Measurements from ENCODE around the gene COX6B2. TPM values are rescaled to one million over a fixed set of nuclear protein-coding genes. Genes with fewer than 3 reads are reported as not detected.

COX6B2 gene
- total RNA-seq, 1 donor from 2014 or later, result not detected

DNA sequence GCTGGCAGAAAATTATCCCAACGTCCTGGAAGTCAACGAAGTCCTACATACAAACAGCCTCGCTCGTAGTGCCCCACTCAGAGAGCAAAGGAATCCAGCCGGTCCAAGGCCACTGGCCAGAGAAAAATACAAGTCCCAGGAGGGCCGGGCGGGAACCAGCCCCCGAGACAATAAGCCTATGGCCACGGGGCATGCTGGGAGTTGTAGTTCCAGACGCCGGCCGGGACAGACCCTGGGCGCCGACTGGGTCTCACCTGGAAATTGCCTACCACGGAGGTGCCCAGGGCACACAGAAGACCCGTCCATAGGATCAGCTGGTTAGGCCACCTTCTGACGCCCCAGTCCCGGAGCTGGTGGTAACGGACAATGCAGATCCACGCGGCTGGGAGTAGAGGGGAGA, 34.7 kb downstream of the COX6B2 start:
- peak; percentile 38 for DNase-seq
- Histone ChIP-seq H3K36me3 (no peaks in the 10 kb centered on the region), H3K9me3 (replicated peaks) (no peaks in the 10 kb centered on the region), H3K4me1 (no peaks in the 10 kb centered on the region), H3K27ac (replicated peaks) (no peak overlapping the region), H3K27me3 (ENCODE audit: low read depth) (peaks cover 42% of the 10 kb centered on the region), H3K4me3 (peak overlapping the region; percentile 14)
- intact Hi-C loops (cut with micrococcal nuclease), result no loop called here
- TF ChIP-seq, protein P1, sequence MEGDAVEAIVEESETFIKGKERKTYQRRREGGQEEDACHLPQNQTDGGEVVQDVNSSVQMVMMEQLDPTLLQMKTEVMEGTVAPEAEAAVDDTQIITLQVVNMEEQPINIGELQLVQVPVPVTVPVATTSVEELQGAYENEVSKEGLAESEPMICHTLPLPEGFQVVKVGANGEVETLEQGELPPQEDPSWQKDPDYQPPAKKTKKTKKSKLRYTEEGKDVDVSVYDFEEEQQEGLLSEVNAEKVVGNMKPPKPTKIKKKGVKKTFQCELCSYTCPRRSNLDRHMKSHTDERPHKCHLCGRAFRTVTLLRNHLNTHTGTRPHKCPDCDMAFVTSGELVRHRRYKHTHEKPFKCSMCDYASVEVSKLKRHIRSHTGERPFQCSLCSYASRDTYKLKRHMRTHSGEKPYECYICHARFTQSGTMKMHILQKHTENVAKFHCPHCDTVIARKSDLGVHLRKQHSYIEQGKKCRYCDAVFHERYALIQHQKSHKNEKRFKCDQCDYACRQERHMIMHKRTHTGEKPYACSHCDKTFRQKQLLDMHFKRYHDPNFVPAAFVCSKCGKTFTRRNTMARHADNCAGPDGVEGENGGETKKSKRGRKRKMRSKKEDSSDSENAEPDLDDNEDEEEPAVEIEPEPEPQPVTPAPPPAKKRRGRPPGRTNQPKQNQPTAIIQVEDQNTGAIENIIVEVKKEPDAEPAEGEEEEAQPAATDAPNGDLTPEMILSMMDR (IDR thresholded peaks at IDR 0.05; ENCODE audit: borderline replicate concordance), result no peak

DNA sequence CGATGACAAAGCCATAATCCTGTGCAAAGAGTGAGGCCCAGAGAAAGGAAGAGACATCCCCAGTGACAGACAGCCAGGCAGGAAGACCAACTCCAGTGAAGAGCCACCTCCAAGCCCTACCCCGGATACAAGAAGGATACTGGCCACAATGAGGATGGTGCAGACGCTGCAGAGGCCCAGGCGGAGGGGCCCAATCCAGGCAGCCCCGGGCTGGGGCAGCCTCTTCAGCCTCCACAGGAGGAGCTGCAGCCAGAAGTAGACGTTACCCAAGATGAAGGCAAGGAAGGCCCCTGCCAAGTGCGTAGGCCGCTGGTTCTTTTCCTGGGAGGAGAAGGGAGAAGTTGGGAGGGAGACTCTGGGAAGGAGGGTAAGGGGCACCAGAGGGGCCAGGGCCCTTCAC, 37.9 kb downstream of the COX6B2 start:
- intact Hi-C loops (cut with micrococcal nuclease), result no loop called here
- H3K4me3 ChIP-seq, result no peak overlapping the region
- H3K36me3 ChIP-seq, result no peaks in the 10 kb centered on the region
- no peak overlapping the region for H3K27ac ChIP-seq (replicated peaks)
- H3K4me1 ChIP-seq, result no peaks in the 10 kb centered on the region
- DNase-seq, result no peak
- peaks cover 23% of the 10 kb centered on the region for H3K27me3 ChIP-seq (ENCODE audit: low read depth)
- H3K9me3 ChIP-seq (replicated peaks), result no peaks in the 10 kb centered on the region
- TF ChIP-seq, protein P1 (IDR thresholded peaks at IDR 0.05; ENCODE audit: borderline replicate concordance), result no peak

DNA sequence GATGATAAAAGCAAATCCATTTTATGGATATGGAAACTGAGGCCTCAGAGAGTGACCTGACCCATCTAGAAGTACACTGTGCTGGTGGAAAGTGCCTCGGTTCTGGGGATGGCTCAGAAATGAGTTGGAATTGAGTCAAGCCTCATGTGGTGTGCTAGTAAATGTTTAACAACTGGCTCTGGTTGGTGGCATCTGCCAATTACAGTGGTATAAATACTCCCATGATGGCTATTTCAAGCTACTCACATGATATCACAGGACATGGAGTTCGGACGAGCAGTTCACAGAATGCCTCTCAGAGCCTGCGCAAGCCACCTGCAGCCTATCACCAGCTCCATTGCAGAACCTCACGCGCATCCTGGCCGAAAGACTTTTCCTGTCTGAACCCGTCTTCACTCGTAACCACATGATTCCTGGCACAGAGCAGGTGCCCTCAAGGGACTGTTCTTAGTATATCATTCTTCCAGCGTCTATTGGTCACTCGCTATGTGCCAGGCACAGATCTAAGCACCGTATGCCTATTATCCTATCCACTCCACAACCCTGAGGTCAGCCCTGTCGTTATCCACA, 38.5 kb downstream of the COX6B2 start:
- Histone ChIP-seq H3K9me3 (replicated peaks) (no peaks in the 10 kb centered on the region), H3K27ac (replicated peaks) (no peak overlapping the region), H3K27me3 (ENCODE audit: low read depth) (peaks cover 17% of the 10 kb centered on the region), H3K4me3 (no peak overlapping the region), H3K4me1 (no peaks in the 10 kb centered on the region), H3K36me3 (no peaks in the 10 kb centered on the region)
- no peak for DNase-seq
- intact Hi-C loops (cut with micrococcal nuclease), result no loop called here
- TF ChIP-seq, protein P1 (IDR thresholded peaks at IDR 0.05; ENCODE audit: borderline replicate concordance), result no peak

DNA sequence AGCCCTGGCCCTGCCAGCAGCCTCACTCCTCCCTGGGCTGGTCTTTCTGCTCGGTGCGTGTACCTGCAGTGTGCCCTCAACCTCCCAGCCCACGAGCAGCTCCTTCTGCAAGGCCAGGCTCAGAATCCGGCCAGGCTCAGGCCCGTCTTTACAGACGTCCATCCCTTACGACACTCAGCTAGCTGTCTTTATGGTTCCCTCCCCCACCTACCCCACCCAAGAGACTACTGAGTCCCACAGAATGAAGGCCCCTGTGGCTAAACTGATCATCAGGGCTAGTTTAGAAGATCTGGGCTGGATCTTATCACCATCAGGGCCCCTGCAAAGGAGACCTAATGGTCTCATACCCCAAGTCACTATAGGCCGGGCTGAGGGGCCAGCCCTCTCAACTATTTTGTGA, 40.1 kb downstream of the COX6B2 start:
- H3K4me3 ChIP-seq, result no peak overlapping the region
- no peak overlapping the region for H3K27ac ChIP-seq (replicated peaks)
- no peaks in the 10 kb centered on the region for H3K4me1 ChIP-seq
- intact Hi-C loops (cut with micrococcal nuclease), result no loop called here
- TF ChIP-seq, protein P1 (IDR thresholded peaks at IDR 0.05; ENCODE audit: borderline replicate concordance), result no peak
- no peaks in the 10 kb centered on the region for H3K36me3 ChIP-seq
- peaks cover 3% of the 10 kb centered on the region for H3K9me3 ChIP-seq (replicated peaks)
- DNase-seq, result no peak
- peaks cover 3% of the 10 kb centered on the region for H3K27me3 ChIP-seq (ENCODE audit: low read depth)

DNA sequence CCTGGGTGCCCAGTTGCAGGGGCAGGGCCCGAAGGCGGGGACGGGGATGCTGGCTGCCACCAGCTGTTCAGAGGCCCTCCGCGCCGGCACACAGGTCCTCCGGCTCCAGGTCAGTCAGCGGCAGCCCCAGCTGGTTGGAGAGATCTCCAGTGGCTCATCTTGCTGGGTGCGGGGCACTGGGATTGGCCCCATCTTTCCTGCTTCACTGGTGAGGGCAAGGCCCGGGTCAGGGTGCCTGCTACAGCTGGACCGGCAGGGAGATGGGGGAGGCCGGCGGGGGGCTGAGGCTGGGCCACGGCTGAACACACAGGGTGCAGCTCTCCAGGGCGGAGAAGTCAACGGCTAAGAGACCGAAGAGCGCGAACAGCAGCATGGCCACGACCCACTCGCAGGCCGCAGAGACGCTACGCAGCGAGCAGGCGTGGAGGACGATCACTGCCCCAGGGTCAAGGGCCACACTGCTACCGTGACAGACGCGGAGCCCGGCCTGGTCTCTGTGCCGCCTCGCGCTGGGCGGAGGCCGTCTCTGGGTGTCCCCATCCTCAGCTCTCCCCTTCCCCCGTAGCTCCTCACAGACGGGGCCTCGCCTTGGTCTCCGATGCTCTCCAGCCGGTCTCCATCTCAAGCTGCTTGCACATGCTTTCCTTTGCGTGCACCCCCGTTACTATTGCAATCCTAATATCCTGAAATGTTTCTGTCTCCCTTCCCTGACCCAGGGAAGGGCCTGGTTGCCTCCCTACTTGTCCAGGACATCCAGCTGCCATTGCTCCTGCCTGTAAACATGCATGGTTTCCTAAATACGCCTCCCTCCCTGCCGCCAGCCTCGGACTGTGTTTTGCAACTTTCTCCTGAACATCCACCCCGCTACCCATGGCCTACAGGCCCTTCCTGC, 41.7 kb downstream of the COX6B2 start:
- no peak for DNase-seq
- H3K27me3 ChIP-seq (ENCODE audit: low read depth), result no peaks in the 10 kb centered on the region
- TF ChIP-seq, protein P1 (IDR thresholded peaks at IDR 0.05; ENCODE audit: borderline replicate concordance), result no peak
- H3K36me3 ChIP-seq, result no peaks in the 10 kb centered on the region
- no peaks in the 10 kb centered on the region for H3K4me1 ChIP-seq
- intact Hi-C loops (cut with micrococcal nuclease), result no loop called here
- no peak overlapping the region for H3K4me3 ChIP-seq
- peaks cover 5% of the 10 kb centered on the region for H3K9me3 ChIP-seq (replicated peaks)
- no peak overlapping the region for H3K27ac ChIP-seq (replicated peaks)

All from left ventricle myocardium inferior (tissue), 1 donor.